ENCODE results near the gene LRRC41.
A peak's percentile ranks its signal among the peaks of the same experiment; 100 is the strongest.
"Not testable (repeated sequence)": the region's sequence is repeated elsewhere in the genome, so short reads cannot be mapped to it uniquely, and the experiment has no call there.

Gene LRRC41

GRCh38 chr1:46241733-46242132 lies 61.7 kb downstream of the LRRC41 start:
- H2AFZ ChIP-seq (ENCODE audit: low read length, unreplicated experiment); H3K4me3 ChIP-seq (ENCODE audit: low read depth, low read length); H3K79me2 ChIP-seq (ENCODE audit: control insufficient read depth, insufficient read depth, low read length, unreplicated experiment); H3K27me3 ChIP-seq (ENCODE audit: insufficient read depth, low read length); H3K27ac ChIP-seq (ENCODE audit: low read depth, low read length); H3K4me1 ChIP-seq (ENCODE audit: control insufficient read depth, insufficient read depth, low read length, unreplicated experiment); H3K36me3 ChIP-seq (ENCODE audit: insufficient read depth, low read length): not testable (repeated sequence)

DNA sequence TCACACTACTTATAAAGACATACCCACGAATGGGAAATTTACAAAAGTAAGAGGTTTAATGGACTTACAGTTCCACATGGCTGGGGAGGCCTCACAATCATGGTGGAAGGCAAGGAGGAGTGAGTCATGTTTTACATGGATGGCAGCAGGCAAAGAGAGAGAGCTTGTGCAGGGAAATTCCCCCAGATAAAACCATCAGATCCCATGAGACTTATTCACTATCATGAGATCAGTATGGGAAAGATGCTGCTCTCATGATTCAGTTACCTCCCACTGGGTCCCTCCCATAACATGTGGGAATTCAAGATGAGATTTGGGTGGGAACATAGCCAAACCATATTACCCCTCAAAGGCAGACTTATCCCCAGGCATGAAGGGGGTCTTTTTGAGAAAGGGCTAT lies 64.6 kb downstream of the LRRC41 start:
- H2AFZ ChIP-seq (ENCODE audit: low read length, unreplicated experiment); H3K4me1 ChIP-seq (ENCODE audit: control insufficient read depth, insufficient read depth, low read length, unreplicated experiment); H3K79me2 ChIP-seq (ENCODE audit: control insufficient read depth, insufficient read depth, low read length, unreplicated experiment); H3K36me3 ChIP-seq (ENCODE audit: insufficient read depth, low read length); H3K27me3 ChIP-seq (ENCODE audit: insufficient read depth, low read length); H3K4me3 ChIP-seq (ENCODE audit: low read depth, low read length): not testable (repeated sequence)
- H3K27ac ChIP-seq (ENCODE audit: low read depth, low read length) = peak overlapping the region; percentile 77

DNA sequence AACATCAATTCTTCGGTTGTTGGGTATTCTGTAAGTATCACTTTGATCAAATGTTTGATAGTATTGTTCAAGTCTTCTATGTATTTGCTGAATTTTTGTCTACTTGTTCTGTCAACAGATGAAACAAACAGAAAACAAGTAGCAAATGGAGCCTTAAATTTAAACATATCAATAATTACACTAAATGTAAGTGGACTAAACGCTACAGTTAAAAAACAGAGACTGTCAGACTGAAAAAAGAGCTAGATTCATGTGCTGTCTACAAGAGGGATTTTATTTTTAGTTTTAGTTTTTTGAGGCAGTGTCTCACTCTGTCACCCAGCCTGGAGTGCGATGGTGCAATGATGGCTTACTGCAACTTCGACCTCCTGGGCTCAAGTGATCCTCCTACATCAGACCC lies 66.5 kb downstream of the LRRC41 start:
- H3K27me3 ChIP-seq (ENCODE audit: insufficient read depth, low read length) = no peaks in the 10 kb centered on the region
- H3K4me1 ChIP-seq (ENCODE audit: control insufficient read depth, insufficient read depth, low read length, unreplicated experiment) = peaks cover 5% of the 10 kb centered on the region
- H3K79me2 ChIP-seq (ENCODE audit: control insufficient read depth, insufficient read depth, low read length, unreplicated experiment) = no peaks in the 10 kb centered on the region
- no peak overlapping the region for H3K4me3 ChIP-seq (ENCODE audit: low read depth, low read length)
- H3K27ac ChIP-seq (ENCODE audit: low read depth, low read length) = no peak overlapping the region
- no peak overlapping the region for H2AFZ ChIP-seq (ENCODE audit: low read length, unreplicated experiment)
- 0 out of 2 replicates have a peak, but pooled peaks cover 2% of the 10 kb centered on the region for H3K36me3 ChIP-seq (ENCODE audit: insufficient read depth, low read length)

- not testable (repeated sequence) for H3K4me1 ChIP-seq (ENCODE audit: control insufficient read depth, insufficient read depth, low read length, unreplicated experiment); H3K79me2 ChIP-seq (ENCODE audit: control insufficient read depth, insufficient read depth, low read length, unreplicated experiment); H3K36me3 ChIP-seq (ENCODE audit: insufficient read depth, low read length); H3K4me3 ChIP-seq (ENCODE audit: low read depth, low read length); H3K27me3 ChIP-seq (ENCODE audit: insufficient read depth, low read length); H2AFZ ChIP-seq (ENCODE audit: low read length, unreplicated experiment); H3K27ac ChIP-seq (ENCODE audit: low read depth, low read length)
Observed at GRCh38 chr1:46231231-46231630, 72.2 kb downstream of the LRRC41 start.
